Ovary (tissue), 9 donors: ENCODE results near the gene FOXP1. TPM values are rescaled to one million over a fixed set of nuclear protein-coding genes. Genes with fewer than 3 reads are reported as not detected.

ENCODE experiments used
- DNase-seq, 5 donors: peaks; one replicate each; pipeline ENCODE4 v3.0.0-alpha.2; 2019 to 2020
- H3K27ac ChIP-seq, 2 donors: fragments of 200-600 bp; one replicate each; pipeline versions ENCODE4 v1.5.1 to v1.8.0; 2019 to 2022
- H3K27me3 ChIP-seq: fragments of 200-600 bp; one replicate; pipeline ENCODE4 v1.8.0; 2022
- H3K36me3 ChIP-seq: fragments of 200-600 bp; sonication (generic); one replicate; pipeline ENCODE4 v1.5.1; 2019
- H3K4me1 ChIP-seq: one replicate; pipeline ENCODE4 v1.8.1; 2013; ENCODE audit warnings: mild to moderate bottlenecking, moderate library complexity; ENCODE audit not compliant: insufficient read depth
- H3K4me3 ChIP-seq: fragments of 200-600 bp; sonication (generic); one replicate; pipeline ENCODE4 v1.5.1; 2017
- H3K9me3 ChIP-seq, 2 donors: fragments of 200-600 bp in 1 of 2; sonication (generic) in 1 of 2; one replicate each; pipeline versions ENCODE4 v1.5.1 to v1.8.1; 2013 to 2019; ENCODE audit warnings: mild to moderate bottlenecking in 1 of 2, moderate library complexity in 1 of 2
- CTCF ChIP-seq, 3 donors: fragments of 450-650 bp in 2 of 3; fragments of 200-600 bp in 1 of 3; IDR thresholded peaks; one replicate each; pipeline versions ENCODE4 v1.5.1 to v1.8.0; 2016 to 2022; ENCODE audit warnings: antibody characterized with exemption in 3 of 3, mild to moderate bottlenecking in 1 of 3
- EP300 ChIP-seq: sonication (generic); formaldehyde crosslinking; IDR thresholded peaks from one replicate; pipeline ENCODE4 v1.6.1; 2017; ENCODE audit warnings: antibody characterized with exemption
- POLR2A ChIP-seq: fragments of 450-650 bp; IDR thresholded peaks from one replicate; pipeline ENCODE4 v1.6.1; 2017; ENCODE audit warnings: antibody characterized with exemption, mild to moderate bottlenecking, moderate library complexity
- WGBS, 3 donors: extraction: QIAGEN DNeasy Blood & Tissue Kit in 1 of 3; methylation state at CpG; one replicate each; pipeline versions ENCODE4 v1.1.5 to v1.1.7; 2013 to 2017; 5-methylcytosine and 5-hydroxymethylcytosine counted together
- intact Hi-C, 4 donors: fragments of 100-400 bp; cut with DNase I; formaldehyde crosslinking; loops; one replicate each; pipeline versions ENCODE4 v1.11.0 to v1.15.1; 2022 to 2023
- polyA plus RNA-seq, 2 donors: library from polyadenylated mRNA; stranded (reverse); fragments of 200-250 nt in 1 of 2; fragments of 350-450 nt in 1 of 2; fragmentation: Illumina TruSeq in 1 of 2; extraction: RNeasy Lipid Tissue Mini Kit (QIAGEN cat#74804) in 1 of 2; gene quantifications; one replicate each; pipeline ENCODE4 v1.2.3, GENCODE V29; 2013 to 2014
- total RNA-seq, 7 donors: library from RNA; depleted of rRNA in 2 of 7; stranded (reverse); fragments of >200 nt in 2 of 7; fragmentation: NEBNext Ultra II Directional in 3 of 7; extraction: Animal tissue kit (Norgen Biotek cat#: 25700) in 3 of 7; gene quantifications; one replicate each; pipeline versions ENCODE4 v1.1.0 to v1.2.4, GENCODE V29; 2016 to 2023
- donor health status: DM: no; HTN: no; CAD: no; lungs with moderate emphysema.
- donor health status: DM: no; HTN: no; CAD: no.
- donor health status: Bipolar disorder and iron deficiency.
- donor health status: DM: yes; HTN: yes; CAD: no.
- donor health status: DM: no; HTN: no; CAD: no.
- donor health status: DM: yes; HTN: yes; CAD: no.

Gene FOXP1
- total and polyA plus RNA-seq, 9 donors: 31.7 to 126 (median 114) TPM

GRCh38 chr3:71168121-71168721 lies 415.3 kb downstream of the FOXP1 start:
- Histone ChIP-seq H3K9me3 (no peaks in the 10 kb centered on the region), H3K27ac (peak overlapping the region in 1 of 2 donors; percentile 89), H3K4me1 (peaks cover 16% of the 10 kb centered on the region), H3K36me3 (no peaks in the 10 kb centered on the region), H3K4me3 (no peak overlapping the region), H3K27me3 (no peaks in the 10 kb centered on the region)
- 11 to 37% (median 16%) methylated on average over 6 of the region's 6 CpGs for WGBS, 3 donors
- DNase-seq: no peak
- no peak for TF ChIP-seq EP300
- TF ChIP-seq CTCF (IDR thresholded peaks at IDR 0.05): no peak
- no peak for TF ChIP-seq POLR2A
- intact Hi-C loops: loop anchor here in 2 of 4 donors (5.0 kb wide), 1 partner anchor 36 kb away; no protein-coding TSS in a partner anchor

- intact Hi-C loops: loop anchor here in 2 of 4 donors (5.0 kb wide), 1 partner anchor 34 kb away; no protein-coding TSS in a partner anchor
- H3K27me3 ChIP-seq: no peaks in the 10 kb centered on the region
- H3K27ac ChIP-seq: peak overlapping the region in 1 of 2 donors; percentile 89
- no peak for DNase-seq
- H3K4me3 ChIP-seq: no peak overlapping the region
- TF ChIP-seq POLR2A (no peak), CTCF (IDR thresholded peaks at IDR 0.05) (no peak), EP300 (no peak)
- peaks cover 11% of the 10 kb centered on the region for H3K4me1 ChIP-seq
- WGBS, 3 donors: 44 to 67% (median 65%) methylated on average over 10 of the region's 10 CpGs
- H3K36me3 ChIP-seq: no peaks in the 10 kb centered on the region
- no peaks in the 10 kb centered on the region for H3K9me3 ChIP-seq
Observed at GRCh38 chr3:71166339-71167240, 416.9 kb downstream of the FOXP1 start.

GRCh38 chr3:71164881-71165280 lies 418.6 kb downstream of the FOXP1 start:
- Histone ChIP-seq H3K36me3 (no peaks in the 10 kb centered on the region), H3K4me3 (no peak overlapping the region), H3K27ac (peak overlapping the region in 1 of 2 donors; percentile 89), H3K9me3 (no peaks in the 10 kb centered on the region), H3K4me1 (peaks cover 11% of the 10 kb centered on the region), H3K27me3 (no peaks in the 10 kb centered on the region)
- intact Hi-C loops: loop anchor here in 2 of 4 donors (5.0 kb wide), 1 partner anchor 33 kb away; no protein-coding TSS in a partner anchor
- no peak for TF ChIP-seq POLR2A
- no peak for TF ChIP-seq CTCF (IDR thresholded peaks at IDR 0.05)
- TF ChIP-seq EP300: no peak
- no peak for DNase-seq
- 3 to 11% (median 5%) methylated on average over 2 of the region's 2 CpGs for WGBS, 3 donors

GRCh38 chr3:71163198-71163918 lies 420.2 kb downstream of the FOXP1 start:
- intact Hi-C loops: no loop called here
- Histone ChIP-seq H3K4me1 (peaks cover 11% of the 10 kb centered on the region), H3K4me3 (no peak overlapping the region), H3K9me3 (no peaks in the 10 kb centered on the region), H3K36me3 (no peaks in the 10 kb centered on the region), H3K27me3 (no peaks in the 10 kb centered on the region), H3K27ac (no peak overlapping the region)
- TF ChIP-seq EP300: no peak
- no peak for TF ChIP-seq CTCF (IDR thresholded peaks at IDR 0.05)
- TF ChIP-seq POLR2A: no peak
- DNase-seq: no peak
- 64 to 67% (median 65%) methylated on average over 7 of the region's 7 CpGs for WGBS, 3 donors
